Fibroblast of pulmonary artery (primary cell): ENCODE data around the gene TMEM208.

Experiments used
- DNase-seq: peaks from one replicate; pipeline ENCODE4 v3.0.0-alpha.2; 2010; ENCODE audit warnings: low read depth
- H3K4me3 ChIP-seq: replicated peaks from 2 replicates; pipeline ENCODE4 v1.5.1; 2011; ENCODE audit warnings: low read depth, mild to moderate bottlenecking, control low read depth, low read length, moderate library complexity
- TF ChIP-seq, protein P1 (sequence below): IDR thresholded peaks from 2 replicates; pipeline ENCODE4 v1.5.1; 2011; ENCODE audit warnings: mild to moderate bottlenecking, control low read depth, low read length, inconsistent platforms; ENCODE audit errors: missing control alignments

TMEM208 gene

DNA sequence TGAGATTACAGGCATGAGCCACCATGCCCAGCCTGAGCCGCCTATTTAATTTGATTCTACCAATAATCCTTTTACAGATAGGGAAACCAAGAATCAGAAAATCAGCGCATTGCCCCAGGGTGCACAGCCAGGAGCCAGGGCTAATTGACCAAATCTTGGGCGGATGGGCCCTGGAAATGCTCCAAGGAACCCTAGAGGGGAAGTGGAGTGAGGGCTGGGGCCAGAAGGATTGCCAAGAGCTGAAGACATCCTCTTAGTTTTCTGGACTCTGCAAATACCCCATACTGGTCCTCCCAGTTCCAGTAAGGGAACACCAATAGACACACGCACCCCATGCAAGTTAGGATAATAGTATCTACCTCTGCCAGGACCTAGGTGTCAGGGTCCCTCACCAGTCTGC lies 16.6 kb downstream of the TMEM208 start:
- TF ChIP-seq, protein P1, sequence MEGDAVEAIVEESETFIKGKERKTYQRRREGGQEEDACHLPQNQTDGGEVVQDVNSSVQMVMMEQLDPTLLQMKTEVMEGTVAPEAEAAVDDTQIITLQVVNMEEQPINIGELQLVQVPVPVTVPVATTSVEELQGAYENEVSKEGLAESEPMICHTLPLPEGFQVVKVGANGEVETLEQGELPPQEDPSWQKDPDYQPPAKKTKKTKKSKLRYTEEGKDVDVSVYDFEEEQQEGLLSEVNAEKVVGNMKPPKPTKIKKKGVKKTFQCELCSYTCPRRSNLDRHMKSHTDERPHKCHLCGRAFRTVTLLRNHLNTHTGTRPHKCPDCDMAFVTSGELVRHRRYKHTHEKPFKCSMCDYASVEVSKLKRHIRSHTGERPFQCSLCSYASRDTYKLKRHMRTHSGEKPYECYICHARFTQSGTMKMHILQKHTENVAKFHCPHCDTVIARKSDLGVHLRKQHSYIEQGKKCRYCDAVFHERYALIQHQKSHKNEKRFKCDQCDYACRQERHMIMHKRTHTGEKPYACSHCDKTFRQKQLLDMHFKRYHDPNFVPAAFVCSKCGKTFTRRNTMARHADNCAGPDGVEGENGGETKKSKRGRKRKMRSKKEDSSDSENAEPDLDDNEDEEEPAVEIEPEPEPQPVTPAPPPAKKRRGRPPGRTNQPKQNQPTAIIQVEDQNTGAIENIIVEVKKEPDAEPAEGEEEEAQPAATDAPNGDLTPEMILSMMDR: no peak
- H3K4me3 ChIP-seq: no peak overlapping the region
- no peak for DNase-seq

DNA sequence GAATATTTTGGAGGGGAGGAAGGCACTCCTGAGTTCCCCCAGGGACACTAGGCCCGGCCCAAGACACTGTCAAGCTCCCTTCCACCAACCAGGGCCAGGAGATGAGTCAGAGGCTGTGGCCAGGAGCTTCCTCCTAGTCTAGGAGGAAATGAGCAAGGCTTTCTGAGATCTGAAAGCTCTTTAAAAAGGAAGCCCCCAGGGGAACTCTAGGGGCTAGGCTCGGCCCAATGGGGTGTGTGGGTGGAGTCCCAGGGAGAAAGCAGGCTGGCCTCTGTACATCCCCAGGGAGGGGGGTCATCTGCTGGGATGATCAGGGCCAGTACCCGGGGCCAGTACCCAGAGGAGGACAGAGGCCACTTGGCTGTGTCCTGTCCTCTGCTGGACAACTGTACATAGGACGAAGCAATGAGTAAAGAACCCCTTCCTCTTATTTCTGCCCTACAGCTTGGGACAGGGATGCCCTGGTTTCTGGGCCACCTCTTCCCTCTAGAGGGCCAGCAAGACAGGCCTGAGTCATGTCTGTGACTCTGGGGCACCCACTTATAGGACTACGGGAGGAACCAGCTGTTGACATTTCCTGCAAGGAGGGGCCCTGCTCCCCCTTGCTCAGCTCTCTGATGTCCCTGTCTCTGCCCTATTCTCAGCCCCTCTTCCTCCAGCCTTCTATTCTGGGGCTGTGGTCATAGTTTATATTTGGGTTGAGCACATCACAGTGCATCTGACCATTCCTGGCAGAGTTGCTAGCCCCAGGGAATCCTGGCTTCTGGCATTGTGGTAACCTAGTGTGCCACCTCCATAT lies 17.7 kb downstream of the TMEM208 start:
- TF ChIP-seq, protein P1: no peak
- peak; percentile 85 for DNase-seq
- H3K4me3 ChIP-seq: peak overlapping the region; percentile 7

DNA sequence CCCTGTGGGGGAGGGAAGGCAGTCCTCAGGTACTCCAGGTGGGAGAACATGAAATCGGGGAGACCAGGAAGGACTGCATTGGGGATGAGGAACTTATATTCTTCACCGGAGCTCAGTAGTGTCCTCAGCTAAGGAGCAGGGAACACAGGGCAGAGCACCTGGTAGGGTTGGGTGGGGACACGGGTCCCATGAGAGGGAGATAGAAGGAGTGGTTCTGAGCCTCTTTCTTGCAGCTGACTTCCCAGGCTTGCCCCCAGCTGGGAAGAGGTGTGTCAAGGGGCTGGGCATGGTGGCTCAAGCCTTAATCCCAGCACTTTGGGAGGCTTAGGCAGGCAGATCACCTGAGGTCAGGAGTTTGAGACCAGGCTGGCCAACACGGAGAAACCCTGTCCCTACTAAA lies 18.3 kb downstream of the TMEM208 start:
- H3K4me3 ChIP-seq: peak overlapping the region; percentile 80
- TF ChIP-seq, protein P1: no peak
- DNase-seq: no peak

DNA sequence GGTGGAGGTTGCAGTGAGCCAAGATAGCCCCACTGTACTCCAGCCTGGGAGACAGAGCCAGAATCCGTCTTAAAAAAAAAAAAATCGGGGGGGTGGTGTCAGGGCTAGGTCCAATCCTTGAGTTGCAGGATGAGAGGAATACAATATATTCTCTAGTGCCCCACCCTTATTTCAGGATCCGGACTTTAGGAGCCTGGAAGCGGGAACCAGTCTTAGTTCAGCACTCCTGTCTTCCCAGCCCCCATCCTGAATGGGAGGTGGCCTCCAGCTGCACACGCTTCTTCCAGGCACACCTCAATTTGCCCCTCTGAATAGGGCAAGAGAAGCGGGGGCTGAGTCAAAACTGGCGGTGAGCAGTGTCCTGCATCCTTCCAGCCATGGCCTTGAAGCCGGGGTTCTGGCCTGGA lies 18.7 kb downstream of the TMEM208 start:
- DNase-seq: no peak
- peak overlapping the region; percentile 80 for H3K4me3 ChIP-seq
- TF ChIP-seq, protein P1: no peak

DNA sequence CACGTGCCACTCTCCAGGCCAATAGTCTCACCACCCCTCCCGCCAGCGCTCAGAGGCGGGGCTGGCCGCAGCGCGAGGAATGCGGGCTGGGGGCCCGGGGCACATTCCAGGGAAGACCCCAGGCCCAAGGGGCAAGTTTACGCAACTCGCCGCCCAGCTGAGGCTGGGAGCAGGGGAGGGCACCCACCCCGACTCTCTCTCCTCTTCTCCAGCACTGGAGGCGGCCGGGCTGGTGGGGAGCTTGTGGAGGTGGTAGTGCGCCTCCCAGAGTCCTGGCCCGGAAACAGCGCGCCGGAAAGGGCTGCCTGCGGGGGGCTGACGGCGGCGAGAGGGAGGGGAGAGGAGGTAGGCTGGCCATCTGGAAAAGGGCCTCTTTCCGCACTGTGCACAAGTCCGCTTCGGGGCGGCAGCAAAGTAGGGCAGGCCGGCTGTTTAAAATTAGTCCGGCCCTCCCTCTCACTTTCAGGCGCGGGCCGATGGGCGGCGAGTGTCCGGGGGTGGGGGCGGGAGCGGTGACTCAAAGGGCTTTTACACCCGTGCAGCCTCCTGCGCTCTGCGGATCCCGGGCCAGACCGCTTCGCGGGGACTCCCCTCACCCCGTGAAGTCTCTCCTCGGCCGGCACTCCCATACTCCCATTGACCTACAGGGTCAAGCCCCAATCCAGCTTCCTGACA lies 19.3 kb downstream of the TMEM208 start:
- peak overlapping the region; percentile 80 for H3K4me3 ChIP-seq
- TF ChIP-seq, protein P1: peak; percentile 31
- DNase-seq: peak; percentile 87

DNA sequence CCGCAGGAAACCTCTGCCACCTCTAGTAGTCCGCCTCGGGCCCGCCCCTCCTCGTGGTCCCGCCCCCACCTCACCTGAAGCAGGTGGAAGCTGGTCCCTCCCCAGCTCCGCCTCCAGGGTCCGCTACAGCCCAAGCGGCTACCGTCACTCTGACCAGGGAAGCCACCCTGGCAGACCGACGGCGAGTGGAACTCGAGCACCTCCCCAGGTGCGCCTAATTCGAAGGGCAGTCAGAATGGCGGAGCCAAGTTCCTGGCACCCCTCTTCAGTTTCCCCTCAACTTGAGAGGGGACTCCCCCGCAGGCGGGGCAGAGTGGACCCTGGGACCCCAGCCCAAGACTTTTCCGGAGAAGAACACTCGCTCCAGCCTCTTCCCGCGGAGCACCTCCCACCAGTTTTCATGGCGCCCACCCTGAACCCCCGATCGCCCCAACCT lies 19.8 kb downstream of the TMEM208 start:
- no peak for DNase-seq
- TF ChIP-seq, protein P1: no peak
- H3K4me3 ChIP-seq: peak overlapping the region; percentile 80
